Osteoblast (primary cell): ENCODE measurements around the gene MGAT4C. TPM values are rescaled to one million over a fixed set of nuclear protein-coding genes. Genes with fewer than 3 reads are reported as not detected.

Source experiments
- DNase-seq: peaks from one replicate; pipeline ENCODE4 v3.0.0; 2011; ENCODE audit warnings: low spot score, mixed read lengths; ENCODE audit not compliant: insufficient read length; ENCODE audit errors: missing footprints
- H2AFZ ChIP-seq: 2 replicates; pipeline ENCODE4 v1.6.0; 2011; ENCODE audit warnings: mild to moderate bottlenecking, low read length
- H3K27ac ChIP-seq: 2 replicates; pipeline ENCODE4 v1.5.1; 2011; ENCODE audit warnings: mild to moderate bottlenecking, low read depth, low read length, moderate library complexity
- H3K27me3 ChIP-seq: 2 replicates; pipeline ENCODE4 v1.6.0; 2012; ENCODE audit warnings: mild to moderate bottlenecking, control low read depth, inconsistent platforms, low read length, moderate library complexity; ENCODE audit not compliant: insufficient read depth
- H3K36me3 ChIP-seq: 2 replicates; pipeline ENCODE4 v1.5.1; 2011; ENCODE audit warnings: mild to moderate bottlenecking, low read length, control low read depth, moderate library complexity; ENCODE audit not compliant: insufficient read depth
- H3K4me1 ChIP-seq: 2 replicates; pipeline ENCODE4 v1.5.1; 2011; ENCODE audit warnings: mild to moderate bottlenecking, low read length, control low read depth, moderate library complexity; ENCODE audit not compliant: insufficient read depth
- H3K4me2 ChIP-seq: 2 replicates; pipeline ENCODE4 v1.6.0; 2011; ENCODE audit warnings: mild to moderate bottlenecking, low read length; ENCODE audit not compliant: insufficient read depth
- H3K4me3 ChIP-seq: fragments of 200-600 bp; sonication (generic); 3 replicates; pipeline ENCODE4 v1.5.1; 2012; ENCODE audit warnings: mild to moderate bottlenecking, low read length, inconsistent platforms; ENCODE audit not compliant: insufficient read depth
- H3K79me2 ChIP-seq: 2 replicates; pipeline ENCODE4 v1.6.0; 2012; ENCODE audit warnings: mild to moderate bottlenecking, low read length, control low read depth, inconsistent platforms; ENCODE audit not compliant: insufficient read depth
- H3K9me3 ChIP-seq: 2 replicates; pipeline ENCODE4 v1.5.1; 2011; ENCODE audit warnings: low read depth, low read length, control low read depth
- H4K20me1 ChIP-seq: 2 replicates; pipeline ENCODE4 v1.6.0; 2012; ENCODE audit warnings: mild to moderate bottlenecking, low read length, control low read depth; ENCODE audit not compliant: insufficient read depth
- total RNA-seq: library from RNA; depleted of rRNA; stranded (reverse); fragments of >200 nt; gene quantifications from 2 replicates; pipeline ENCODE4 v1.2.3, GENCODE V29; 2012
- TF ChIP-seq, protein P1 (sequence below): IDR thresholded peaks from 2 replicates; pipeline ENCODE4 v1.5.1; 2011; ENCODE audit warnings: mild to moderate bottlenecking, low read depth, low read length, moderate library complexity; ENCODE audit errors: extremely low read depth

The MGAT4C gene
- total RNA-seq, 1 donor, result not detected

DNA sequence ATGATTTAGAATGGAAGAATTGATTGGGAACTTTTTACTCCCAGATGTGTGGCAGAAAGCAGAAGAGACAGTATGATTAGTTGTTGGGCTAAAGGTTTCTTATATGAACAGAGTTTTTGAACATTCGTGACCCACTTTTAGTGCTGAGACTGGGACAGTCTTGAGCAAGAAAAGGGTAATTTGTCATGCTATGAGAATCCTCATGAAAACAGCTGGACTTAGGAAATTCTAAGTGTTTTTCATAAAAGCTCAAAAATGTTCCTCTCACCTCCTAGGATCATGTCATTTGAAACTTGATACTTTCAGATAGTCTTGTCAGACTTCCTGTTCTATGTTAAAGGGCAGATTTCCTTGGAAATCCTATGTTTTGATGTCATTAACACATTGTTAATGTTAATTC lies 86.1 kb downstream of the MGAT4C start:
- no peaks in the 10 kb centered on the region for H3K79me2 ChIP-seq

DNA sequence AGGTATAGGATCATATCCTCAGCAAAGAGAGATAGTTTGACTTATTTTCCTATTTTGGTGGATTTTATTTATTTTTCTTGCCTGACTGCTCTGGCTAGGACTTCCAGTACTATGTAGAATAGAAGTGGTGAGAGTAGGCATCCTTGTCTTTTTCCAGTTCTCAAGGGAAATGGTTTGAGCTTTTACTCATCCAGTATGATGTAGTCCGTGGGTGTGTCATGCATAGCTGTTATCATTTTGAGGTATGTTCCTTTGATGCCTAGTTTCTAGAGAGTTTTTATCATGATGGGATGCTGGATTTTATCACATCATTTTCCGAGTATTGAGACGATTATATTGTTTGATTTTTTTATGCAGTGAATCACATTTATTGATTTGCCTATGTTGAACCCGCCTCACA lies 97.2 kb downstream of the MGAT4C start:
- Histone ChIP-seq H2AFZ (no peak overlapping the region), H3K4me1 (no peaks in the 10 kb centered on the region), H3K4me2 (no peak overlapping the region), H3K4me3 (no peak overlapping the region), H3K36me3 (no peaks in the 10 kb centered on the region), H3K9me3 (no peaks in the 10 kb centered on the region), H3K79me2 (no peaks in the 10 kb centered on the region), H3K27me3 (no peaks in the 10 kb centered on the region), H4K20me1 (no peaks in the 10 kb centered on the region), H3K27ac (no peak overlapping the region)
- TF ChIP-seq, protein P1, sequence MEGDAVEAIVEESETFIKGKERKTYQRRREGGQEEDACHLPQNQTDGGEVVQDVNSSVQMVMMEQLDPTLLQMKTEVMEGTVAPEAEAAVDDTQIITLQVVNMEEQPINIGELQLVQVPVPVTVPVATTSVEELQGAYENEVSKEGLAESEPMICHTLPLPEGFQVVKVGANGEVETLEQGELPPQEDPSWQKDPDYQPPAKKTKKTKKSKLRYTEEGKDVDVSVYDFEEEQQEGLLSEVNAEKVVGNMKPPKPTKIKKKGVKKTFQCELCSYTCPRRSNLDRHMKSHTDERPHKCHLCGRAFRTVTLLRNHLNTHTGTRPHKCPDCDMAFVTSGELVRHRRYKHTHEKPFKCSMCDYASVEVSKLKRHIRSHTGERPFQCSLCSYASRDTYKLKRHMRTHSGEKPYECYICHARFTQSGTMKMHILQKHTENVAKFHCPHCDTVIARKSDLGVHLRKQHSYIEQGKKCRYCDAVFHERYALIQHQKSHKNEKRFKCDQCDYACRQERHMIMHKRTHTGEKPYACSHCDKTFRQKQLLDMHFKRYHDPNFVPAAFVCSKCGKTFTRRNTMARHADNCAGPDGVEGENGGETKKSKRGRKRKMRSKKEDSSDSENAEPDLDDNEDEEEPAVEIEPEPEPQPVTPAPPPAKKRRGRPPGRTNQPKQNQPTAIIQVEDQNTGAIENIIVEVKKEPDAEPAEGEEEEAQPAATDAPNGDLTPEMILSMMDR, result no peak
- no peak for DNase-seq

More for the DNA sequence above, 86.1 kb downstream of the MGAT4C start:
- Histone ChIP-seq H3K4me2 (no peak overlapping the region), H2AFZ (no peak overlapping the region), H4K20me1 (no peaks in the 10 kb centered on the region), H3K36me3 (no peaks in the 10 kb centered on the region), H3K27ac (no peak overlapping the region), H3K27me3 (no peaks in the 10 kb centered on the region), H3K4me1 (no peaks in the 10 kb centered on the region), H3K4me3 (no peak overlapping the region), H3K9me3 (no peaks in the 10 kb centered on the region)
- DNase-seq, result peak; percentile 64
- TF ChIP-seq, protein P1, result no peak

DNA sequence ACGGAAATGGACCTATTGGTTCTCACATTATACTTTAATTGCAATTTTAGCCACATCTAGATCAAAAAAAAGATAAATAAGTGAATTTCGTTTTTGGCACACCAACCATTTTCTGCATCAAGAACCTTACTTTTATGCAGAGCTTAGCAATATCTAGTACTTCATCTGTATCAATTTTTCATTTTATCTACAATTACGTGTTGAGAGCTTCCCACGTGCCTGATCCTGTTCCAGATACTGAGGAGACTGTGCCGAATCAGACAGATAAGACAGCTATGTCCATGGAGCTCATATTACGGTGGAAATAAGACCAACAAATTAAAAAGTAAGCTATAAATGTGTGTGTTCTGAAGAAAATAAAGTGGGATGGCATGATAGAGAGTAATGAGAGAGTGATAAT lies 101.6 kb downstream of the MGAT4C start:
- H2AFZ ChIP-seq, result no peak overlapping the region
- H3K27me3 ChIP-seq, result no peaks in the 10 kb centered on the region
- H3K36me3 ChIP-seq, result no peaks in the 10 kb centered on the region
- H3K27ac ChIP-seq, result no peak overlapping the region
- no peaks in the 10 kb centered on the region for H3K79me2 ChIP-seq
- DNase-seq, result peak; percentile 18
- TF ChIP-seq, protein P1, result no peak
- no peaks in the 10 kb centered on the region for H3K9me3 ChIP-seq
- no peak overlapping the region for H3K4me2 ChIP-seq
- H3K4me1 ChIP-seq, result no peaks in the 10 kb centered on the region
- H3K4me3 ChIP-seq, result no peak overlapping the region
- no peaks in the 10 kb centered on the region for H4K20me1 ChIP-seq

DNA sequence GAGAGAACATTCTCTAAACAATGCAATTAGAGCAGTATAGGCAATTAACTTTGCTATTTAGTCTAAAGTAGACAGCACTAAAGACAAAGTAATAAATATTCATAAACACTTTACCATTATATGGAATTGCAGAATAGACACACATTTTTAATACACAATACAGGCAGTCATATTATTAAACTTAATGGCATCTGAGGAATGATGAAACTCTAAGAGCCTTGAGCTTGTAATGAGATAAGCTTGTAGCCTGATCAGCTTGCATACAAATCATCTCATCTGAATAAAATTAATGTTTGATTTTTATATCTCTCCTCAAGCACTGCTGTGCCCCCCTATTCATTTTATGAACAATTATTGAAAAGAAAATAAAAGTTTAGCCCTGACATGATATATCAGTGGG lies 107.6 kb downstream of the MGAT4C start:
- Histone ChIP-seq H3K4me2 (no peak overlapping the region), H3K79me2 (no peaks in the 10 kb centered on the region), H3K9me3 (no peaks in the 10 kb centered on the region), H3K27ac (no peak overlapping the region), H3K27me3 (no peaks in the 10 kb centered on the region), H3K36me3 (no peaks in the 10 kb centered on the region), H4K20me1 (no peaks in the 10 kb centered on the region), H3K4me3 (no peak overlapping the region), H2AFZ (no peak overlapping the region), H3K4me1 (no peaks in the 10 kb centered on the region)
- DNase-seq, result no peak
- TF ChIP-seq, protein P1, result no peak
